IMR-90 (cell line): ENCODE results near the gene U2SURP.

Experiments
- BHLHE40 ChIP-seq: fragments of 150-350 bp; IDR thresholded peaks from 2 replicates; pipeline ENCODE4 v1.6.1; 2016; ENCODE audit warnings: mild to moderate bottlenecking, low read depth, low read length
- CEBPB ChIP-seq: IDR thresholded peaks from 2 replicates; pipeline ENCODE4 v1.6.1; 2012; ENCODE audit warnings: low read depth, low read length, improper control_type of control experiment
- FOS ChIP-seq: fragments of 150-350 bp; IDR thresholded peaks from 2 replicates; pipeline ENCODE4 v1.6.1; 2016; ENCODE audit warnings: low read depth, low read length
- MAFK ChIP-seq: IDR thresholded peaks from 2 replicates; pipeline ENCODE4 v1.6.1; 2012; ENCODE audit warnings: low read depth, low read length, improper control_type of control experiment
- MXI1 ChIP-seq: IDR thresholded peaks from 2 replicates; pipeline ENCODE4 v1.6.1; 2012; ENCODE audit warnings: low read depth, mild to moderate bottlenecking, low read length, moderate library complexity, borderline replicate concordance
- POLR2A ChIP-seq: IDR thresholded peaks from 2 replicates; pipeline ENCODE4 v1.6.1; 2012; ENCODE audit warnings: mild to moderate bottlenecking, low read depth, low read length
- RFX5 ChIP-seq: IDR thresholded peaks from 2 replicates; pipeline ENCODE4 v1.8.0; 2012; ENCODE audit warnings: low read depth, mild to moderate bottlenecking, low read length, moderate library complexity
- USF2 ChIP-seq: fragments of 150-350 bp; IDR thresholded peaks from 2 replicates; pipeline ENCODE4 v1.6.1; 2017; ENCODE audit warnings: mild to moderate bottlenecking, antibody characterized with exemption, low read length, low read depth
- TF ChIP-seq, protein P1 (sequence below): conservative IDR thresholded peaks from 2 replicates; pipeline ENCODE4 v1.5.1; 2012; ENCODE audit warnings: mild to moderate bottlenecking, low read depth, low read length, improper control_type of control experiment

GRCh38 chr3:142952272-142953193, 48.8 kb upstream of the U2SURP start:
- TF ChIP-seq, protein P1, sequence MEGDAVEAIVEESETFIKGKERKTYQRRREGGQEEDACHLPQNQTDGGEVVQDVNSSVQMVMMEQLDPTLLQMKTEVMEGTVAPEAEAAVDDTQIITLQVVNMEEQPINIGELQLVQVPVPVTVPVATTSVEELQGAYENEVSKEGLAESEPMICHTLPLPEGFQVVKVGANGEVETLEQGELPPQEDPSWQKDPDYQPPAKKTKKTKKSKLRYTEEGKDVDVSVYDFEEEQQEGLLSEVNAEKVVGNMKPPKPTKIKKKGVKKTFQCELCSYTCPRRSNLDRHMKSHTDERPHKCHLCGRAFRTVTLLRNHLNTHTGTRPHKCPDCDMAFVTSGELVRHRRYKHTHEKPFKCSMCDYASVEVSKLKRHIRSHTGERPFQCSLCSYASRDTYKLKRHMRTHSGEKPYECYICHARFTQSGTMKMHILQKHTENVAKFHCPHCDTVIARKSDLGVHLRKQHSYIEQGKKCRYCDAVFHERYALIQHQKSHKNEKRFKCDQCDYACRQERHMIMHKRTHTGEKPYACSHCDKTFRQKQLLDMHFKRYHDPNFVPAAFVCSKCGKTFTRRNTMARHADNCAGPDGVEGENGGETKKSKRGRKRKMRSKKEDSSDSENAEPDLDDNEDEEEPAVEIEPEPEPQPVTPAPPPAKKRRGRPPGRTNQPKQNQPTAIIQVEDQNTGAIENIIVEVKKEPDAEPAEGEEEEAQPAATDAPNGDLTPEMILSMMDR = no peak
- TF ChIP-seq POLR2A (no peak), MAFK (no peak), USF2 (no peak), RFX5 (no peak), FOS (no peak), CEBPB (no peak), BHLHE40 (no peak), MXI1 (no peak)
